Vagina (tissue), 2 donors: ENCODE results near the gene SCNN1B.

Experiments
- CTCF ChIP-seq, 3 experiments: fragments of 450-650 bp in 2 of 3; fragments of 200-600 bp in 1 of 3; sonication (generic) in 1 of 3; IDR thresholded peaks; one replicate each; pipeline ENCODE4 v1.5.1; 2017 to 2019; ENCODE audit warnings: antibody characterized with exemption in 3 of 3, mild to moderate bottlenecking in 2 of 3, moderate library complexity in 2 of 3
- POLR2AphosphoS5 ChIP-seq, 2 donors: sonication (generic); formaldehyde crosslinking; IDR thresholded peaks; one replicate each; pipeline ENCODE4 v1.9.0; 2017; ENCODE audit warnings: antibody characterized with exemption in 2 of 2, mild to moderate bottlenecking in 2 of 2, low read depth in 1 of 2; ENCODE audit not compliant: insufficient read depth in 1 of 2

DNA sequence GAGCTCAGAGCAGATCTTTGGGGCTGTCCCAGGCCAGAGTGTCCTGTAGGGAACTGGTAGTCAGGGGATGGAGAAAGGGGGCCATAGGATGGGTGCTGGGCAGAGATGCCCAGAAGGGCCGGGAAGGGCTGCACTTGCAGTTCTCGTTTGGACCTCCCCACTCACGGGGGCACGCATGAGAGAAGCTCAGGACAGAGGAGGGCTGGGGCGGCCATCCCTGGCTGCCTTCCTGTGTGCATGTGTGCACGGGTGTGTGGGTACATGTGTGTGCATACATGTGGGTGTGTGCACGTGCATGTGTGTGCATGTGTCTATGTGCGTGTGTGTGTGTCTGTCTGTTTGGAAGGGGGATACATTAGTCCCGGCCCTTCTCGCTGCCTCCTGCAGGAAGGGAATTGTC is 77.6 kb downstream of the SCNN1B start:
- no peak for TF ChIP-seq CTCF (IDR thresholded peaks at IDR 0.05)
- TF ChIP-seq POLR2AphosphoS5 (IDR thresholded peaks at IDR 0.05; ENCODE audit: insufficient read depth in 1 of 2, low read depth in 1 of 2) = no peak
